MM.1S (cell line): Measurements from ENCODE around the gene SOWAHB.

ENCODE experiments used
- DNase-seq: peaks from one replicate; pipeline ENCODE4 v3.0.0-alpha.2; 2015
- H2AFZ ChIP-seq: fragments of 300-600 bp; sonication (generic); 2 replicates; pipeline ENCODE4 v1.6.0; 2016; ENCODE audit warnings: antibody characterized with exemption, low read length
- H3F3A ChIP-seq: fragments of 300-600 bp; sonication (generic); 2 replicates; pipeline ENCODE4 v1.6.1; 2016; ENCODE audit warnings: mild to moderate bottlenecking, antibody characterized with exemption, low read length, moderate library complexity, mixed read lengths; ENCODE audit not compliant: insufficient read depth
- H3K27ac ChIP-seq: fragments of 300-600 bp; sonication (generic); 2 replicates; pipeline ENCODE4 v1.5.1; 2016; ENCODE audit warnings: mild to moderate bottlenecking, low read length
- H3K27me3 ChIP-seq: fragments of 300-600 bp; sonication (generic); replicated peaks from 2 replicates; pipeline ENCODE4 v1.6.0; 2016; ENCODE audit warnings: low read length; ENCODE audit not compliant: insufficient read depth
- H3K36me3 ChIP-seq: fragments of 300-600 bp; sonication (generic); replicated peaks from 2 replicates; pipeline ENCODE4 v1.6.1; 2016; ENCODE audit warnings: mild to moderate bottlenecking, low read length, mixed read lengths; ENCODE audit not compliant: insufficient read depth
- H3K4me1 ChIP-seq: fragments of 300-600 bp; sonication (generic); 2 replicates; pipeline ENCODE4 v1.6.1; 2016; ENCODE audit warnings: low read length, mixed read lengths
- H3K4me2 ChIP-seq: fragments of 300-600 bp; sonication (generic); 2 replicates; pipeline ENCODE4 v1.6.0; 2016; ENCODE audit warnings: low read depth, low read length
- H3K4me3 ChIP-seq: fragments of 300-600 bp; sonication (generic); 2 replicates; pipeline ENCODE4 v1.5.1; 2016; ENCODE audit warnings: low read length, mixed read lengths
- H3K79me2 ChIP-seq: fragments of 300-600 bp; sonication (generic); 2 replicates; pipeline ENCODE4 v1.6.1; 2016; ENCODE audit warnings: mixed run types, low read length, mixed read lengths
- H3K9ac ChIP-seq: fragments of 300-600 bp; sonication (generic); 2 replicates; pipeline ENCODE4 v1.6.1; 2016; ENCODE audit warnings: low read length, mixed read lengths
- H3K9me2 ChIP-seq: fragments of 300-600 bp; sonication (generic); replicated peaks from 2 replicates; pipeline ENCODE4 v1.6.1; 2016; ENCODE audit warnings: mild to moderate bottlenecking, low read length, mixed read lengths; ENCODE audit not compliant: insufficient read depth
- H3K9me3 ChIP-seq: fragments of 300-600 bp; sonication (generic); replicated peaks from 2 replicates; pipeline ENCODE4 v1.6.1; 2016; ENCODE audit warnings: mild to moderate bottlenecking, low read length, mixed read lengths; ENCODE audit not compliant: insufficient read depth
- H4K20me1 ChIP-seq: fragments of 300-600 bp; sonication (generic); 2 replicates; pipeline ENCODE4 v1.6.1; 2016; ENCODE audit warnings: mild to moderate bottlenecking, low read length, moderate library complexity, mixed read lengths; ENCODE audit not compliant: insufficient read depth
- EZH2 ChIP-seq: fragments of 300-600 bp; sonication (generic); optimal IDR thresholded peaks from 2 replicates; pipeline ENCODE3; 2017; ENCODE audit warnings: low read depth, mild to moderate bottlenecking, antibody characterized with exemption, low read length, mixed read lengths
- EZH2phosphoT487 ChIP-seq: fragments of 300-600 bp; sonication (generic); IDR thresholded peaks from 2 replicates; pipeline ENCODE4 v1.6.1; 2018; ENCODE audit warnings: antibody characterized with exemption, low read length
- TF ChIP-seq, protein P1 (sequence below): fragments of 300-600 bp; sonication (generic); IDR thresholded peaks from 2 replicates; pipeline ENCODE4 v1.5.1; 2016; ENCODE audit warnings: antibody characterized with exemption, low read length, mixed read lengths

The SOWAHB gene

DNA sequence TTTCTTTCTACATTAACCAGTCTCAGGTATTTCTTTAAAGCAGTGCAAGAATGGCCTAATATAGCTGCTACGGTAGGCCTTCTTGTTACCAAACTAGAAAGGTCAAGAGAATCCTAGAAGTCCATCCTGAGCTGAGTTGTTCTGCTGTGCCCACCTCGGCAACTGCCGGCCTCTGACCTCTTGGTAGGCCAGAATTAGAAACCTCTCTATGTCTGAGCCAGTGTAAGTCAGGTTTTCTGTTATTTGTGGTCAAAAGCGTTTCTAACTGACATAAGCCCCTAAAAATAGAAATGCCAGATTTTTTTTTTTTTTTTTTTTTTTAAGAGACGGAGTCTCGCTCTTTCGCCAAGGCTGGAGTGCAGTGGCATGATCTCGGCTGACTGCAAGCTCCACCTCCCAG is 43.1 kb downstream of the SOWAHB start:
- no peaks in the 10 kb centered on the region for H3K79me2 ChIP-seq
- peak overlapping the region; percentile 46; the same call in 1 of the 2 replicates for H2AFZ ChIP-seq
- no peaks in the 10 kb centered on the region for H3K9me3 ChIP-seq
- H4K20me1 ChIP-seq = no peaks in the 10 kb centered on the region
- H3K36me3 ChIP-seq = no peaks in the 10 kb centered on the region
- no peaks in the 10 kb centered on the region for H3K9me2 ChIP-seq
- H3K9ac ChIP-seq = no peak overlapping the region
- H3K27ac ChIP-seq = peak overlapping the region; percentile 79
- DNase-seq = peak; percentile 88
- H3K4me1 ChIP-seq = peaks cover 9% of the 10 kb centered on the region
- H3K27me3 ChIP-seq = no peaks in the 10 kb centered on the region
- H3F3A ChIP-seq = peaks cover 4% of the 10 kb centered on the region; the same call in 1 of the 2 replicates
- H3K4me2 ChIP-seq = no peak overlapping the region
- no peak overlapping the region for H3K4me3 ChIP-seq
- TF ChIP-seq, protein P1, sequence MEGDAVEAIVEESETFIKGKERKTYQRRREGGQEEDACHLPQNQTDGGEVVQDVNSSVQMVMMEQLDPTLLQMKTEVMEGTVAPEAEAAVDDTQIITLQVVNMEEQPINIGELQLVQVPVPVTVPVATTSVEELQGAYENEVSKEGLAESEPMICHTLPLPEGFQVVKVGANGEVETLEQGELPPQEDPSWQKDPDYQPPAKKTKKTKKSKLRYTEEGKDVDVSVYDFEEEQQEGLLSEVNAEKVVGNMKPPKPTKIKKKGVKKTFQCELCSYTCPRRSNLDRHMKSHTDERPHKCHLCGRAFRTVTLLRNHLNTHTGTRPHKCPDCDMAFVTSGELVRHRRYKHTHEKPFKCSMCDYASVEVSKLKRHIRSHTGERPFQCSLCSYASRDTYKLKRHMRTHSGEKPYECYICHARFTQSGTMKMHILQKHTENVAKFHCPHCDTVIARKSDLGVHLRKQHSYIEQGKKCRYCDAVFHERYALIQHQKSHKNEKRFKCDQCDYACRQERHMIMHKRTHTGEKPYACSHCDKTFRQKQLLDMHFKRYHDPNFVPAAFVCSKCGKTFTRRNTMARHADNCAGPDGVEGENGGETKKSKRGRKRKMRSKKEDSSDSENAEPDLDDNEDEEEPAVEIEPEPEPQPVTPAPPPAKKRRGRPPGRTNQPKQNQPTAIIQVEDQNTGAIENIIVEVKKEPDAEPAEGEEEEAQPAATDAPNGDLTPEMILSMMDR = no peak
- TF ChIP-seq EZH2 (no peak), EZH2phosphoT487 (no peak)

DNA sequence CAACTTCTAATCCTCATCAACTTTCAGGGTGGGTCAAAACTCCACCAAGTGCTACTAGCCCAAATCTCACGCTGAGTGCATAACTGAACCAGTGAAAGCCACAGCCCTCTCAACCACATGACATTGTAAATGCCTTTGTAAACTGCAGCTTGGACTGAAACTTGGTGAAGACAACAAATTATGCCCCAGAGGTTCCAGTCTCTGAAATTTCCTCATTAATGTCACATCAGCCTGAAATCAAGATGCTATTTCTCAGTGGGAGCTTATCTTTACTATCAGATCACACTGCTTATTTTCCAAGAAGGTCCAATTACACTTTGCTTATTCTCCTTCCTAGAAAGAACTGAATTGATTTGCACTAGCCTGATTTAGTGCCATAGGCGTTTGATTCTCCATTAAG is 46.6 kb downstream of the SOWAHB start:
- no peak overlapping the region for H2AFZ ChIP-seq
- TF ChIP-seq, protein P1 = no peak
- no peak for TF ChIP-seq EZH2phosphoT487
- TF ChIP-seq EZH2 = no peak

GRCh38 chr4:76850010-76850441 is 47.9 kb downstream of the SOWAHB start:
- Histone ChIP-seq H3K9me2 (no peaks in the 10 kb centered on the region), H3K9ac (no peak overlapping the region), H3K4me3 (no peak overlapping the region), H3K9me3 (no peaks in the 10 kb centered on the region), H3F3A (peaks cover 4% of the 10 kb centered on the region; the same call in 1 of the 2 replicates), H4K20me1 (no peaks in the 10 kb centered on the region), H3K27ac (no peak overlapping the region), H3K4me2 (no peak overlapping the region), H2AFZ (no peak overlapping the region), H3K27me3 (no peaks in the 10 kb centered on the region), H3K4me1 (peaks cover 9% of the 10 kb centered on the region), H3K36me3 (no peaks in the 10 kb centered on the region), H3K79me2 (no peaks in the 10 kb centered on the region)
- TF ChIP-seq, protein P1 = no peak
- TF ChIP-seq EZH2 (no peak), EZH2phosphoT487 (no peak)
- DNase-seq = no peak

More for the DNA sequence above, 46.6 kb downstream of the SOWAHB start:
- DNase-seq = no peak
- no peaks in the 10 kb centered on the region for H3K9me2 ChIP-seq
- no peaks in the 10 kb centered on the region for H3K36me3 ChIP-seq
- H3K4me1 ChIP-seq = peaks cover 9% of the 10 kb centered on the region
- peaks cover 4% of the 10 kb centered on the region; the same call in 1 of the 2 replicates for H3F3A ChIP-seq
- H3K9ac ChIP-seq = no peak overlapping the region
- no peaks in the 10 kb centered on the region for H3K9me3 ChIP-seq
- no peak overlapping the region for H3K27ac ChIP-seq
- no peaks in the 10 kb centered on the region for H4K20me1 ChIP-seq
- no peak overlapping the region for H3K4me2 ChIP-seq
- H3K79me2 ChIP-seq = no peaks in the 10 kb centered on the region
- H3K4me3 ChIP-seq = no peak overlapping the region
- no peaks in the 10 kb centered on the region for H3K27me3 ChIP-seq
